DMS53 treated with DMSO at 0.1 percent for 48 hours (cell line): ENCODE measurements around the gene HLX.

ENCODE experiments used
- DNase-seq: peaks from one replicate; lab custom pipeline; 2025; ENCODE audit not compliant: unreplicated experiment; lab: John Stamatoyannopoulos, UW

HLX gene

DNA sequence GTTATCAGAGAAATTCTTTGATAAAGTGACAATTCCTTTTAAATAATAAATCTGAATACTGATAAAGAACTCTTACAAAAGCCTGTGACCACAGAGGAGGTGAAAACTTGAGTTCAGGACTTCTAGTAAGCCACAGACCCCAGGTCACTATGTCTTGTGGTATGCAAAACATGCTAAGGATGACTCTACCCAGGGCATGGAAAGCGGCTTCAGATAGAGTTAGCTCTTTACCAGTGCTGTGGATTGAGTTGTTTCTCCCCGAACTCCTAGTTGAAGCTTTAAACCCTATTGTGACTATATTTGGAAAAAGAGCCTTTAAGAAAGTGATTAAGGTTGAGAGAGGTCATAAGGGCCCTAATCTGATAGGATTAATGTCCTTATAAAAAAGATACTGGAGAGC is 42.3 kb downstream of the HLX start:
- no peak for DNase-seq

DNA sequence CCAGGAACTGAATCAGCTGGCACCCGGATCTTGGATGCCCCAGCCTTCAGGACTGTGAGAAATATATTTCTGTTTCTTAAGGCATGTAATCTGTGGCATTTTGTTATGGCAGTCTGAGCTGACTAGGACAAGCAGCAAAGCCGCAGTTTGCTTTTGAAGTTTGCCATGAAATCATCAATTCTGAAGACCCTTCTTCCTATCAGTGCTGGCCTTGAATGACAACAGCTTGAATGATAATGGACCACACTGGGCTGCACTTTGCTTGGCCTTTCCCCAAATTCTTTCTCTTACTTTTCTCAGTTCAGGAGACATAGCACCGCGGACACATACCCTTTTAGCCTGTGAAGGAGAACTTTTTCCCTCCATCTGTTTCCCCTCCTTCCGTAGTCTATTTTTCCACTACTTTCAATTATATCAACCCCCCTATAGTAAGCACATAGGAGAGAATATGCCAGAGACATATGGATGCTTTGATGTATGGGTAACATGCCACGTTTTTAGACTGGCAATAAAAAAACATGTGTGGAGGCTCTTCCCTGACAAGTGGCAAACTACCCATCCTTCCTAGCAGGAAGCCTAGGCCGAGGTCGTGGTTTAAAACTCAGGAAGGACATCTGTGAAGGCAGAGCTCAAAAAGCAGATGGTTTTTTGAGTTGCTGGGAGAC is 42.9 kb downstream of the HLX start:
- no peak for DNase-seq

DNA sequence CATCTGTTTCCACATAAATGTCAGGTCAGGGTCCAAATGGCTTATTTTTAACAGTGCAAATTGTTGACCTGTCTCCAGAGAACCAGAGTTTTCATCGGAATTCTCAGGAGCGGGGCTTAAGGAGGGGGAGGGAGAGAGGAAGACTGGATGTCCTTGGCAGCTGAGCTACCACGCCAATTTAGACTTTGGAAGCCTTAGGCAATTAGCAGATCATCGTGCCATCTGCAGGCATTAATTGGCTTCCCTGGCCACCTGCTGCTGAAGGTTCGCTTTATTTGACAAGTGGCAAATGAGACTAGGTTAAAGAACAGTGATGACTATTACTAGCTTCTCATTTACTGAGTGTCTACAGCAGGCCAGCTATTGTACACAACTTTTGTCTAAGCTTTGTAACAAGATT is 43.7 kb downstream of the HLX start:
- DNase-seq, result no peak

DNA sequence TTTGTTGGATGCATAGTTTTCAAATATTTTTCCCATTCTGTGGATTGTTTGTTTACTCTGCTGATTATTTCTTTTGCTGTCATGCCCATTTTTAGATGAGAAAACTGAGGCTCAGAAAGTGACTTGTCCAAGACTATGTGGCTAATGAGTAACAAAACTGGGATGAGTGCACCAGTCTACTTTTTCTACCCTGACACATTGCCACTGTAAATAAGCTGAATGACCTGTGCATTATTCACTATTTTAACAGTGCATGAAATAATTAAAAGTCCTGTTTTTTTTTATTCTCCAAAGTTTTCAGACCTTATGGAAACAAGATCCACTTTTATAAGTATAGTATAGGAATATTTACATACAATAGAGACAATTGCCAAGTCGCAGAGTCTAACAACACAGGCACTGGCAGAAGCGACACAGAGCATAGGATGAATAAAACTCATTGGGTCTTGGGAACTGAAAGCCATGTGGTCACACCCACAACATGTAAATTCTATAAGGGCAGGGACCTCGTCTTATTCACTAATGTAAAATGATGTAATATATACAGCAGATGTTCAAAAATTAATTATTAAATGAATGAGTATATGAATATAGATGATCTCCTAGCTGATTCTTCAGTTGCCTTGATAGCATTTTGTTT is 45.2 kb downstream of the HLX start:
- no peak for DNase-seq

DNA sequence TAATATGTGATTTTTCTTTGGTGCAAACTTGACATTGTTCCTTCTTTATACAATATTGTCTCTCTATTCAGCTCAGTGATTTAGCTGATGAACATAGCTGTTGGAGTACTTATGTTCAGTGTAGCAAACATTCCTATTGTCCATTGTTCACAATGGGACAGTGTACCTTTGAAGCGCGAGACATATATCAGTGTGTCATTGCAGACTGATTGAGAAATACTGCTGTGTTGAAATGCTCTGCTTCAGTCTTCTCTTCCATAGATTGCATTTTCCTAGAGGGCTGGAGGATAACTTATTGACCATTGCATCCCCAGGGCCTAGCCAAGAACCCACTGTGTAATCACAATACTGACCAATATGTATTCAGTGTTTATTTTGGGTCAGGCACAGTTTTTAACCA is 46.5 kb downstream of the HLX start:
- no peak for DNase-seq

DNA sequence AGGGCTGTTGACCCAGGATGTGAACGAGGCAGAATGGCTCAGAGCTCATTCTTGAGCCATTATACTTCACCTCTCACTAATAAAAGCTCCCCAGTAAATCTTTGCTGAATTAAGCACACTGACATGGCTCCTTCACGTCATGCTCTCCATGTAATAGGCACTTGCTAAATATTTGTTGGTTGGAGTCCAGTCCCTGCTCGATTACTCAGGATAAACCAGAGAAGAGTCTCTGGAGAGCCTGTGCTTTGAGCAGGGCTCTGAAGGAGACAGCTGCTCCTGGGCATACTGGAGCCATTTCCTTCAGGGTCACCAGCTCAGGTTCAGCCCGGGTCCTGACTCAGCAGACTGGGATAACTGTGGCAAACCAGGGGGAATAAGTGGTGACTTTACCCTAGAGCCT is 46.9 kb downstream of the HLX start:
- DNase-seq, result no peak

DNA sequence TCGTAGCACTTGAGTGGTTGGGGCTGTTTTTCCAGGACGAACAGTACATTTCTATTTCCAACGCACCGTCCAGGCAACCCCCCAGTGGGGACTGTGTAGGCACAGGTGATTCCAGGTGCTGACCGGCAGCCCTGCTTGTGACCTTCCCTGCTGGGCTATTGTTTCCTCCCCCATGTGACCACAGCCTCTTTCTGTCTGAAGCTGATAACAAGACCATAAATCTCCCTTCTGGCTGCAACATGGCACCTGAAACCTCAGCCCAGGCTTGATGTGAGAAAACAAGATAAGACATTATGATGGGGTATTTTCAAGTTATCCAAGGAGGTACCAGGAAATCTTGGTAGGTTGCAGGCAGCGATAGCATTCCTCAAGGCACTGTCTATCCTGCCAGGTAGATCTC is 48.2 kb downstream of the HLX start:
- DNase-seq, result no peak

DNA sequence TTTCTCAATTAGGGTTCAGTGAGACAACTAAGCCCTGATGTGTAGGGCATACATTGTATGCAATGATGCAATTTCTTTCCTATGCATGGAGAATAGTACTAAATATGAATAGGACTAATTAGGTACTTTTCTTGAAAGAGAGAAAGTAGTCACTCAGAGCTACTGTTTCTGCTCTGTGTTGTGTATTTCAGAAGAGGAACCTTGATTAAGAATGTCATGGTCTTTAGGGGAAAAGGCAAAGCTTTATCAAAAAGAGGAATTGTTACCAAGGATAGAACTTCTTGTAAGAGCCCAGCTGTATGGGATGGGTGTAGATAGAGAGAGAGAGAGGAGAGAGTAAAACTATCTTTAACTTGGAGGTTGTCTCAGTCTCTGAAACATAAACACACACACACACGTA is 49.1 kb downstream of the HLX start:
- DNase-seq, result no peak

DNA sequence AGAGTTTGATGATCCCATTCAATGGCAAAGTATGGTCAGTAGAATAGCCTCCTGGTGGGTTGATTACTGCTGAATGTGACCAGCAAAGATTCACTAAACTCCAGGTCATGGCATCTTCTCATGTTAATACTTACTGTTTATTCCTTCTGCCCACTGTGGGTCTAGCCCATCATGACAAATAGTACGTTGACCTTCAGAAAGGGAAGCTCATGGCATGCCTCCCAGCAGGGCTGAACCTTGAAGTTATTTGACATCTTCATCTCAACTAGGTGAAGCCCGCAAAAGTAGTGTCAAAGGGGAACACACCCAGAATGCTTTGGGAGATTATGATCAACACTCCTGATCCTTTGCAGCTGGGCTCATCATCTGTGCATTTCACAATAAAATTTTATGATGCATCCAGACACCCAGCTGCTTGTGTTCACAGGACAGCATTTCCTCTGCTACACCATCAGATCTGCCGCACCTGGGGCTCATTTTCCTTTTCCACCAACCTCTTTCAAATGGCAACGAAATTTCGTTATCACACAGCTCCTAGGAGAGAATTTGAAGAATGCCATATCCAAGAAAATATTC is 49.6 kb downstream of the HLX start:
- no peak for DNase-seq

DNA sequence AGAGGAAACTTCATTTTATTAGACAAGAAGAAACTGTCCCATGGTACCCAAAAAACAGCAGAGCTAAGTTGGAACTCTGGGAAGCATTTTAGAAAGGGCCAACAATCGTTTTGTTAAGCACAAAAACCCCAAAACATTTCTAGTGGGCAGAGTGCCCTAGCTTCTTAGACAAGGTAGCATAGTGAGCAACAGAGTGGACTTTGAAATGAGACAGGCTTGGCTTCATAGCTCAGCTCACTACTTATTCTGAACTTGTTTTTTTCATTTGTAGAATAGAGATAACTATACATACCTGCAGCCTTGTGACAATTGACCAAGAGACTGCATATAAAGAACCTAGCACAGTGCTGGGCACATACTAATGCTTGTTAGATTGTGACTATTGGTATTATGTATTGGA is 50.1 kb downstream of the HLX start:
- no peak for DNase-seq
